ENCODE measurements around the gene SINHCAF. TPM values are rescaled to one million over a fixed set of nuclear protein-coding genes. Genes with fewer than 3 reads are reported as not detected.
"Not testable (repeated sequence)": the region's sequence is repeated elsewhere in the genome, so short reads cannot be mapped to it uniquely, and the experiment has no call there.

Gene SINHCAF
- total RNA-seq, 1 donor from 2014 or later = 93.2 TPM

DNA sequence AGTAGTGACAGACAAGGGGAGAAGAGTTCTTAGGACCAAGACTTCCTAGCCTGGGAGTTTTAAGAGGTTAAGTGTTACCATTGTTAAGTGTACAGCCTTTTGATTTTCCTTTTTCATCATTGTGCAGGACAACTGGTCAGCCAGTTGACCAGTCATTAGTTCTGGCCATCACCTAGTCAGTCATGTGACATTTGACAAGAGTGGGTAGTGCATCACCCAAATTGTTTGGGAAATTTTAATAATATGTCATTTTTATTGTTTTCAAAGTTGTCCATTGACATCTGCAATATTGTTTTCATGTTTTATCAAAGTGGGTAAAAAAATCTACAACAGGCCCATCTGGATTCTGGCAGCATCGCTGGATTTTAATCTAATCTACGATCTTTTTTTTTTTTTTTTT lies 15.5 kb downstream of the SINHCAF start:
- DNase-seq (ENCODE audit: extremely low read depth, low read depth, low spot score) = no peak

DNA sequence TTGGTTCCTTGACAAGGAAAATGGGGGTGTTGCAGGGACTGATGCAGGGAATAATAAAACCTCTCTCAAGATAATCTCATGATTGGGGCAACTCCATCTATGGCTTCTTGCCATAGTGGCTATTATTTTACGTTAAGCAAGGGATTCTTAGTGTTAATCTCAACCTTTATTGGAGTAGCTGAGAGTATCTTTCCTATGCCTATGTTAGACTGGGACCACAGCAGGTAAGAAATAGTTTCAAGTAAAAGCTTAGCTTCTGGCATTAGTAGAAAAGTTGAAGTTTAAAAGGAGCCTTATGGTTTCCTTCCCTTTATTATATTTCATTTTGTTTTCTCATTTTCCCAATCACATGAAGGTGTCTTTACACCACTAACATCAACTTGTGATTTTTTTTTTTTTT lies 16.7 kb downstream of the SINHCAF start:
- DNase-seq (ENCODE audit: extremely low read depth, low read depth, low spot score) = no peak

DNA sequence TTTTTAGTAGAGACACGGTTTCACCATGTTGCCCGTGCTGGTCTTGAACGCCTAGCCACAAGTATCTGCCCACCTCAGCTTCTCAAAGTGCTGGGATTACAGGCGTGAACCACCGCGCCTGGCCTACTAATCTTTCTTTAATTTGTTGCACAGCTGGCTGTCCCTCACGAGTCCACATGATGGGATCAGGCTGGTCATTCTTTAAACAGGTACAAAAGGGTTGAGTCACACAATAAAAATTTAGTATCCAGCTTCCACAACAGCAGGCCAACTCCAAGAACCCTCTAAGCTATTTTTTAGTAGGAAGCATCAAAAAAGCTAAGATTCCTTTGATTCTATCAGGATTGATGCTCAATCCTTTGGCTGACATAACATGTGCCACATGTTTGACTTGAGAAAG lies 17.8 kb downstream of the SINHCAF start:
- no peak for DNase-seq (ENCODE audit: extremely low read depth, low read depth, low spot score)

DNA sequence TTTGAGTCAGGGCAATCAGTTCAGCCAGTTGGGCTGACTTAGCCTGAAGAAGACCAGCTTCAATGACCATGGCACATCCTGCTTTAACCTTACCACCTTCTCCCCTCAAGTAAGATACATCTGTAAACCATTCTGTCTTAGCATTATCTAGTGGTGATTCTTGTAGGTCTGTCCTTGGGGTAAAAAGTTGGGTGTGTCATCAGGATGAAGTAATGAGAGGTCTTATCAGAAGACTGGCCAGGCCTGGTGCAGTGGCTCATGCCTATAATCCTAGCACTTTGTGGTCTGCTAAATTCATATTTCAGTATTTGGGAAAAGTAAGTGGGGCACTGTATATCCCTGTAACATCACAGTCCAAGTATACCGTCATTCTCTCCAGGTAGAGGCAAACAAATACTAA lies 19.1 kb downstream of the SINHCAF start:
- no peak for DNase-seq (ENCODE audit: extremely low read depth, low read depth, low spot score)

DNA sequence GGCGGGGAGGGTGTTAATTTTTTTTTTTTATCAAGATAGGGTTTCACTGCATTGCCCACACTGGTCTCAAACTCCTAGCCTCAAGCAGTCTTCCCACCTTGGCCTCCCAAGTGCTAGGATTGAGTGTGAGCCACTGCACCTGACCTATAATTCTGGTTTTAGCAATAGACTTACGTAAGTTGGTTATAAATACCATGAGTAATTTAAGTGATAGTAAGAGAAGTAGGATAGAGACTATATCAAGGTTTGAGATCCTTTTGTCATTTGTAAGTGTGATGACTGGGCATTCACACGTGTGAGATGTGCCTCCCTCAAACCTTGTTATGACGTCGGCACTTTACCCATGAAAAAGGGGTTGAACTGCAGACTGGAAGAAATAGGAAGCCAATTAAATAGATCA lies 22.5 kb downstream of the SINHCAF start:
- no peak for DNase-seq (ENCODE audit: extremely low read depth, low read depth, low spot score)

DNA sequence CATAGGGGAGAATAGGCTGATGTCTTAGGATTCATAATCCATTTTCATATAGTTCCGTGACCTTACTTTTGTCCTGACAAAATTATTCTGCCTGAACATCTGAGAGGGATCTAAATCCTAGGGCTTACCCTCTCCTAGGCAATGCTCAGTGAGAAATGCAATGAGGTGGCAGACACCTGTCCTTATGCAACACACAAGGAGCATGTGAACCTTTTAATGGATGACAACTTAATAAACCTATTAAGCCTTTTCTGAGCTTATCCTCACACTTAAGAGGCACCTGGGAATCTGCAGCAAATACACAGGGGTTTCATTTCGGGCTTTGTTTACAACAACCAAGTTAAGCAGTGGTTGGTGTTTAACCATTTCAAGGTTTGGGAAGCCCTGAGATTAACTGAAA lies 24.6 kb downstream of the SINHCAF start:
- DNase-seq (ENCODE audit: extremely low read depth, low read depth, low spot score) = no peak

DNA sequence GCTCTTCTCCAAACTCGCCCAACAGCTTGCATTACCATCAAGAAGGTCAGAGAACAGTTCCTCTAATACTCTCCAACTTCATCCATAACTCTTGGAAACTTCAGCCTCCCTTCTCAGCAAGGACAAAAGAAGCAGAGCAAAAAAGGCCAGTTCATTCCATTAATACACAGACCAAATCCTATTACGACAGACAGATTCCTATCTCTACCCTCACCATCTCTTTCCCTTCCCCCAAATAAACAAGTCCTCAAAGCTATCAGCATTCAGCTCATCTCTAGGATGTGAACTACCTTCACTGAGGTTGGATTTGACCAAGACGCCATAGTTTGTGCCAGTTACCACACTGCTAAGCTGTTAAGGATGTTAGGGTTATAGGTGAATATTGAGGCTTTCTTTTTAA lies 25.2 kb downstream of the SINHCAF start:
- DNase-seq (ENCODE audit: extremely low read depth, low read depth, low spot score) = no peak

DNA sequence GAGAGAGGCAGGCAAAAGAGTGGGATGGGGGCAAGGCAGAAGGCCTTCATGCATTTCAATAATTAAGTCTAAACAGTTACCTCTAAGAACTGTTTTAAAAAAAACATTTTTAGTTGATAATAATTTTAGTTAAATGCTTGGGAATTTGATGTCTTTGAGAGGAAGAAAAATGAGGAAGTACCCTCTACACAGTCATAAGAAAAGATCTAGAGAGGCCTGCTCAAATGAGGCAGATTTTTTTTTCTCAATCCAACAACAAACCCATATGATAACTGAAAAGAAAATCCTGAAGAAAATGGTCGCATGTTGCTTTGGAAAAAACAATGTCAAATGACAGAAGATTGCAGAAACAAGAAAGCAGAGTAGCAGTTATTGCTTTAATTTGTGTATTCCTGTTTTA lies 25.6 kb downstream of the SINHCAF start:
- no peak for DNase-seq (ENCODE audit: extremely low read depth, low read depth, low spot score)

DNA sequence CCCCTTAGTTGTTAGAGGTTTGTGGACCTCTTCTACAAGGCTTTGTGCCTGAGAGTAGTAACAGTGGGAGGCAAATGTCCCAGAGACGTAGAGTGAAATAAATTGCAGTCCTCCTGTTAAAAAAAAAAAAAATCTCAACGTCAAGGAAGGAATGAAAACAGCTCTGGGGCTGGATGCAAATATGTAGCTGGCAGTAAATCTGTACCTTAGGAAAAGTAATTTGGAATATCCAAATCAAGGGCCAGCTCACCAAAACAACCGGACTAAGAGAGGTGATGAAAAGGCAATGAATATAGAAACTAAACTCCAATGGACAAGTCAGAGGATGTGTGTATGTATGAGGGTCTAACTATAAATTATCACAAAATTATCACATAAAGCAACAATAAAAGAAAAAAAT lies 27.0 kb downstream of the SINHCAF start:
- DNase-seq (ENCODE audit: extremely low read depth, low read depth, low spot score) = no peak

DNA sequence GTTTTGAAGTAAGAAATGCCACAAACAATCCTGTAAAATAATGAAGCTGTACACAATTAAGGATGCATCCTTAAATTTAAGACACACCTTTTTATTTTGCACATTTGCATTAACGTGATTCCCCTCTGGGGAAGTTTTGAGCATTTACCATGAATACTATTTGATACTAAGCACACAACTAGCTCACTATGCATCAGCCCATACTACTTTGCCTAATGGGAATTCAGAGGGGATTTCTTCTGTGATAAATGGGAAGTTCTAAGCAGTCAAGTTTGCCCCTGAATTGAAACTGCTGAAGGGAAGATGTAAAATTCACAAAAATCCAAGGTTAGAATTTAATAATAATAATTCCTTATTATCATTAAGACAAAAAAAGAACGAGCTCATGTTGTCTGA lies 27.4 kb downstream of the SINHCAF start:
- no peak for DNase-seq (ENCODE audit: extremely low read depth, low read depth, low spot score)

DNA sequence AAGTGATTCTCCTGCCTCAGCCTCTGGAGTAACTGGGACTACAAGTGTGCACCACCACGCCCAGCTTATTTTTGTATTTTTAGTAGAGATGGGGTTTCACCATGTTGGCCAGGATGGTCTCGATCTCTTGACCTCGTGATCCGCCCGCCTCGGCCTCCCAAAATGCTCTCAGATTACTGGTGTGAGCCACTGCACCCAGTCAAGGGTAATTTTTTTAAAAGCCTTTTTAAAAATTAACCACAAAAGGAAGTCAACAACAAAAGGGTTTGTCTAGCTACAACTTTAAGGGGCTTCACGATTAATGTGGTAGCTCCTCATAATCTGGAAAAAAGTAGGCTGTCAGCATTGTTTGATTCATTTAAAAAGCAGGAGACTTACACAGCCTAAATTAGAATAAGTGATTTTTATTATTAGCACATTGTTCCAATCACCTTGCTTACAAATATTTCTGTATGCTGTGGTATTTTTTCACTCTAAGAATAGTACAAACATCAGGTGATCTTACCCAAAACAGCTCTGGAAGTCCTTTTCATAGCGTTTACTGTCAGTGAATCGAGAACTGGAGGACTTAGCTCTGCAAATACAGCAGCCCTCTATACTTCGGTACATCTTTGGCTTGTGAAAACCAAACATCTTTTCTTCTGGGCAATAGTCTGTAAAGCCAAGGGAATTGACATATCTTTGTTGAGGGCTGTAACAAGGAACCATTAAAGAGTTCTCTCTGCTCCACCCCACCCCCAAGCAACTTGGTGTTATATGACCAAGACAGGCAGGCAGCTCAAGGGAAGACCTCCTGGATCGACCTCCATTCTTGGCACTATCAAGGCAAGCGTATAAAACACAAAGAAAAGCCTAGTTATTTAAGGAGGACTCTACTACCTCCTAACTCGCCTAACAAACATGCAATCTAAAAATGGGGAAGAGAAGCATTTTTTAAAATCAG lies 28.1 kb downstream of the SINHCAF start:
- no peak for DNase-seq (ENCODE audit: extremely low read depth, low read depth, low spot score)

DNA sequence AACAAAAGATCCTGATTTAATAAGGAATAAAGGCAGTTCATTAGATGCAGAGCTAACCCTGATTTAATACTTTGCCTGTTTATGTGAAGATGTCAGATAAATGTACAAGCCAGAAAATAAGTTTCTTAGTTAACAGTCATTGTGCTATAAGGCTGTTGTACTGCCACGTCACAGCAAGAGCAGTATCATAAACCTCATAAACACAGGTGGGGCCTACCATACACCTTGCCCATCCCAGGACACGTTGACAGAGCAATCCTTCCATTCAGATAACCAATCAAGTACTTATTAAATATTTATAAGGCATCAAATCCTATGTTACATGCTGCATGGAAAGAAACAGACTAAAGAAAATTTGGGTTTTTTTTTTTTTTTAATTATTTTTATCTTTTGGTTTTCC lies 36.5 kb downstream of the SINHCAF start:
- DNase-seq (ENCODE audit: extremely low read depth, low read depth, low spot score) = no peak

DNA sequence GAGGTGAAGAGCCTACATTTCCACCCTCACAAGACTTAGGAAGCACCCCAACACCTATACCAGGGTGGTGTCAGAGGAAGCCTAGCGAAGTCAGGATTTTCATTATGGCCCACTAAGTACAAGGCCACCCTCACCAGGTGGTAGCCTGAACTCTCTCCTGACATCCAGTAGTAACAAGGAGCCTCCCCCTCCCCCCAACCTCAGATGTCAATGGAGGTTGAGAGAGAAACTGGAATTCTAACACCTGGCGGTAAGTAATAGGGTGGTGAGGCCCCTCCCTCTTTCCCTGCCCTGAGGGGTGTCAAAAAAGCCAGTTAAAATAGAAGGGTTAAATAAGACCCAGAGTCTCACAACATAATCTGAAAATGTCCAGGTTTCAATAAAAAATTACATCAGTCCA lies 37.6 kb downstream of the SINHCAF start:
- DNase-seq (ENCODE audit: extremely low read depth, low read depth, low spot score) = no peak

DNA sequence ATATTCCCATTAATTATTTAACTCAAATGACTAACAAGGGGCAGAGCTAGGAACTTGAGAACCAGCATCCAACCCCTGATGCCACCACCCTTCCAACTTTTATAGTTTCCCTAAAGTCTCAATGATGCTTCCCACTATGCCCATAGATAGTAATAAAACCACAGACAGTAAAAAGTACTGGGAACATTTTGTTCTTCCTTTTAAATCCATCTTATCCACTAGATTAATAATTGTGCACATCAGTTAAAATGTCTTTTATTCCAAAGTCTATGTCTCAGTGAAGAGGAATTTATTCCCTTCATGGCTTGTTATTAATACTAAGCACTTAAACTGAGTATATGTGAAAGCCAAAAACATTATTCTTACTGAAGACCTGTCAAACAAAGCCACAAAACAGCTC lies 45.8 kb downstream of the SINHCAF start:
- DNase-seq (ENCODE audit: extremely low read depth, low read depth, low spot score) = no peak

DNA sequence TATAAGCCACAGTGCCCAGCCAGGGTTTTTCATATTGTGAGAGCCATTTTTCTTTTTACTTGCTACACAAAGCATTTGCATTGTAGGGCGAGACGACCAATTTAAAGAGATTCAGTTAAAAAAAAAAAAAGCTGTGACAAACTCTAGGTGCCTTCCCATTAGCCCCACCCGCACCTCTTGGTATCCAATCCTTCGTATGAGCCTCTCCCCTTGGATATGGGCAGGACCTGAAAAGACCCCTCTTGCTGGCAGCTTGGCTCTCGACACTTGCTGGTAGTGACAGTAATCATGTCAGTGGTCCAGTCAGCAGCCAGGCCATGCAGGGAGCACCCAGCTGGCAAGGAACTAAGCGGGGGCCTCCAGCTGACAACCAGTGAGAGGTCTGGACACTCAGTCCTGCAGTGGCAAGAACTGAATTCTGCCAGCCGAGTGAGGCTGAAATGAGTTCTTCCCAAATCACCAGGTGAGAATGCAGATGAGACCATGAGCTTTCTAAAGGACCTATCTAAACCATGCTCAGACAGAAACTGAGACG lies 46.5 kb downstream of the SINHCAF start:
- no peak for DNase-seq (ENCODE audit: extremely low read depth, low read depth, low spot score)

DNA sequence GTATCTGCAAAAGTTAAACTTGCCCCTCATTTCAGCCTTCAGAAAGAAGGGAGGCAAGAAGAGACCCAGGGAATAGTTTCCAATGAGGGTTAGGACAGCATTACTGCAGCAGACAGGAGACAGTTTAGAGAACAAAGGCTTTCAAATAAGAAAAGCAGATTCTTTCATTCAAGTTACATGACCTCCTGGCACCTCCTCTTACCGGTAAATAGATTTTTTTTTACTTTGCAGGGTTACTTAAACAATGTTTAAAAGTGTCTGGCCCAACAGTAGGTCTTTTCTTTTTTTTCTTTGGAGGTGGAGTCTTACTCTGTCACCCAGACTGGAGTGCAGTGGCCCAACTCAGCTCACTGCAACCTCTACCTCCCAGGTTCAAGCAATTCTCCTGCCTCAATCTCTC lies 47.1 kb downstream of the SINHCAF start:
- no peak for DNase-seq (ENCODE audit: extremely low read depth, low read depth, low spot score)

DNA sequence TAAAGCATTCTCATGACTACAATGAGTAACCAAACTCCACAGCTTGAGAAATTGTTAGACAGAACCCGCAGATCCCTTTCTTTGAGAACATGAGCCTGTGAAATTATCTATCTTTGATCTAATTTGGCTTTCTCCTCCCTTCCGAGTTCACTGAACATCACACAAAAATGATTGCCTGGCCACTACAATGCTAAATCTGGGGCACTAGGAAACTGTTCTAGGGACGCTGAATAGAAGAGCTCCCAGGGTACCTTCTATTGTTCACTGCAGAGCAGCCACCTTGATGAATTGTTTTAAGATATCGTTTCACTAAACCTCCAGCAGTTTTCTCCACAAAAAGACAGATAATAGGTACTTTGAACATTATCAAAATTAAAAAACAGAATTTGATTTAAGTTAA lies 47.5 kb downstream of the SINHCAF start:
- no peak for DNase-seq (ENCODE audit: extremely low read depth, low read depth, low spot score)

DNA sequence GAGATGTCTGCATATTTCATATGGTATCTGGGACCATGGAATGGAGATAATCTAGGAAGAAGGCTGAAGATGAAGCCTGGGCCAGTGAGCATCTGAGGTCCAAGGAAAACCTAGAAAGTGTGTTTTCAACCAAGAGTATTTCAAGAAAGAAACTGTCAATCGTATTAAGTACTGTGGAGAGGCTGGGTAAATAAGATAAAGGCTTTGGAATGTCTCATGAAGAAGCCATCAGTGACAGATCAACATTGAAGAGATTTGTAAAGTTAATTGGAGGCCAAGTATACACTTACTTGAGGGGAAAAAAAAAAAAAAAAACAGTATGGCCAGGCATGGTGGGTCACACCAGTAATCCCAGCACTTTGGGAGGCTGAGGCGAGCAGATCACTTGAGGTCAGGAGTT lies 48.9 kb downstream of the SINHCAF start:
- DNase-seq (ENCODE audit: extremely low read depth, low read depth, low spot score) = no peak

DNA sequence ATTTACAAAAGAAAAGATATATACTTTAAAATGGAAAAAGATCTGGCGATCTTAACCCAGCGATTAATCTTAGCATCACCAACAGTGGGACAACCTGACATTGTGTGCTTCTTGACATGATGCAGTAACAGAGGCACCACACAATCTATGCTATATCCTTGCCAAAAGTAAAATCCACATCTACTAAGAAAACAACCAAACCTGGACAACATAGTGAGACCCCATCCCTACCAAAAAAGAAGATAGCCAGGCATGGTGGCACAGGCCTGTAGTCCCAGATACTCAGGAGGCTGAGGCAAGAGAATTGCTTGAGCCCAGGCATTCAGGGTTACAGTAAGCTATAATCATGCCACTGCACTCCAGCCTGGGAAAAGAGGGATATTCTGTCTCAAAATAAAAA lies 50.5 kb downstream of the SINHCAF start:
- no peak for DNase-seq (ENCODE audit: extremely low read depth, low read depth, low spot score)

DNA sequence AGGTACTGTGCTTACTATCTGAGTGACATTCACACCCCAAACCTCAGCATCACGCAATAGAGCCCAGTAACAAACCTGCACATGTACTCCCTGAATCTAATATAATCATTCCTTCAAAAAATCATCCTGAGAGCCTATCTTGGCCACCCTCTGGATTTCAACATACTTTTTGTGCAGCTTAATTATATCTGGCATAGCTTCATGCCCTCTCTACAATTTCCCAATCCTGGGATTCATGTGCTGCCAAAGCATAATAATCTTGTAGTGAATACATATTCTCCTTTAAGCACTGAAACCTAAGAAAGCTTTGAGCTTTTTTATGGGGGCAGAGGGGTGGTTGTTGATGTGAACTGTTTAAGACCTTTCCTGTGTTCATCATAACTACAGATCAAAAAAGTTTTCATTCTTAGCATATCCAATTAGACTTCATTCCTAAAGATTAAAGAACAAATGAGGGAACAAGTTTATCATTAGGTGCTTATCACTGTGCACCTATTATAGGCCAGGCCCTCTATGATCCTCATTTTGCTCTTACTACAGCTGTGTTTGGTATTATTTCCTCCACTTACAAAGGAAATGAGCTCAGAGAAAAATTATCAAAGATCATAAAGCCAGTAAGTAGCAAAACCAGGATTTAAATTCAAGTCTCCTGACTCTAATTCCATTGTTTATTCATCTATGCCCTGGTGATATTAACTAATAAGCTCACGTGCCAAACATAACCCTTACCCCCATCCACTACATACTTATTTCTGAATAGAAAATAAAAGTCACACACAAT lies 51.2 kb downstream of the SINHCAF start:
- DNase-seq (ENCODE audit: extremely low read depth, low read depth, low spot score) = no peak

DNA sequence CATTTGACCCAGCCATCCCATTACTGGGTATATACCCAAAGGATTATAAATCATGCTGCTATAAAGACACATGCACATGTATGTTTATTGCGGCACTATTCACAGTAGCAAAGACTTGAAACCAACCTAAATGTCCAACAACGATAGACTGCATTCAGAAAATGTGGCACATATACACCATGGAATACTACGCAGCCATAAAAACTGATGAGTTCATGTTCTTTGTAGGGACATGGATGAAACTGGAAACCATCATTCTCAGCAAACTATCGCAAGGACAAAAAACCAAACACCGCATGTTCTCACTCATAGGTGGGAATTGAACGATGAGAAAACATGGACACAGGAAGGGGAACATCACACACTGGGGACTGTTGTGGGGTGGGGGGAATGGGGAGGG lies 52.2 kb downstream of the SINHCAF start:
- not testable (repeated sequence) for DNase-seq (ENCODE audit: extremely low read depth, low read depth, low spot score)
